SU-DHL-6 (cell line): ENCODE measurements around the gene WDR38.

Source experiments
- CTCF ChIP-seq: fragments of 200-600 bp; sonication (generic); IDR thresholded peaks from one replicate; pipeline ENCODE4 v1.5.1; 2017; ENCODE audit warnings: antibody characterized with exemption, mild to moderate bottlenecking, low read length, moderate library complexity; ENCODE audit not compliant: insufficient read depth, poor library complexity, severe bottlenecking
- EZH2phosphoT487 ChIP-seq: fragments of 200-600 bp; sonication (generic), shearing (Covaris generic); conservative IDR thresholded peaks from 2 replicates; pipeline ENCODE4 v1.6.1; 2018; ENCODE audit warnings: mild to moderate bottlenecking, antibody characterized with exemption, low read length, moderate library complexity, mixed read lengths

- no peak for TF ChIP-seq CTCF
- TF ChIP-seq EZH2phosphoT487, result no peak
Observed at GRCh38 chr9:124881138-124881743, 28.0 kb downstream of the WDR38 start.
